H1 (cell line): Measurements from ENCODE around the gene UNK. TPM values are rescaled to one million over a fixed set of nuclear protein-coding genes. Genes with fewer than 3 reads are reported as not detected.

ENCODE experiments used
- CHD2 ChIP-seq: IDR thresholded peaks from 2 replicates; pipeline ENCODE4 v1.6.1; 2012; ENCODE audit warnings: low read length, improper control_type of control experiment
- RXRA ChIP-seq: IDR thresholded peaks from 2 replicates; pipeline ENCODE4 v1.6.1; 2011; ENCODE audit warnings: low read depth, mild to moderate bottlenecking, low read length, moderate library complexity; ENCODE audit not compliant: insufficient read depth
- polyA plus RNA-seq, 7 experiments: library from polyadenylated mRNA; depleted of rRNA in 3 of 7; stranded (reverse) in 5 of 7; unstranded in 2 of 7; fragments of >200 nt in 5 of 7; fragments of 200-250 nt in 2 of 7; gene quantifications; 1 replicate in 5 of 7; 2 replicates in 1 of 7; 4 replicates in 1 of 7; pipeline versions ENCODE4 v1.2.1 to v1.2.3, GENCODE V29; 2011 to 2013; ENCODE audit warnings: missing spikeins in 2 of 7, mixed read lengths in 2 of 7
- total RNA-seq: library from RNA; stranded (reverse); fragmentation: NEBNext Ultra II Directional; extraction: Animal tissue kit (Norgen Biotek cat#: 25700); gene quantifications from 2 replicates; pipeline ENCODE4 v1.2.1, GENCODE V29; 2021

The UNK gene
- total and polyA plus RNA-seq, 2 of the 8 experiments (the other 6 are each of a cell fraction or from before 2014, with no cell fraction given), result 24.2 to 33.3 TPM

DNA sequence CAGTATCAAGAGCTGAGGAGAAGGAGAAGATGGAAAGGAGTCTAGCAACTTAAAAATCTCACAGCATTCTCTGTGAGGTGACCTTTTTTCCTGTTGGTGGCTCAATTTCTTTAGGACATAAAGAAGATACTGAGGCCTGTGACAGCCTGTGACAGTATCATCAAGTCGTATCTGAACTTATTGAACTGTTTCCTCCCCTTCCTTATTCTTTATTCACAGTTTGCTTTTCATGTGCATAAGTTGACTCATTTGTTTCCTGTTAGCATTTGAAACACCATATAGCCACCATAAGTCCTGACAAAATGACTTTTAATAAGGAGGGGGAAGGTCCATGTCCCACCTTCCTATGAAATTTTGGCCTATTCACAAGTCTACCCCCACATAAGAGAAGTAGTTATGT, 8.9 kb downstream of the UNK start (continued):
- TF ChIP-seq RXRA (no peak), CHD2 (no peak)
